ENCODE data around the gene EIF4EBP2. TPM values are rescaled to one million over a fixed set of nuclear protein-coding genes. Genes with fewer than 3 reads are reported as not detected.

EIF4EBP2 gene
- total RNA-seq, 1 donor from 2014 or later, result 41.1 TPM

GRCh38 chr10:70432101-70432500 is 28.2 kb downstream of the EIF4EBP2 start:
- H3K9me3 Mint-ChIP-seq (ENCODE audit: unreplicated experiment), result no peaks in the 10 kb centered on the region
- no peak overlapping the region for H3K4me3 Mint-ChIP-seq (ENCODE audit: unreplicated experiment)
- H3K27ac Mint-ChIP-seq (ENCODE audit: unreplicated experiment), result no peak overlapping the region

GRCh38 chr10:70432561-70433263 is 28.8 kb downstream of the EIF4EBP2 start:
- Mint-ChIP-seq H3K9me3 (ENCODE audit: unreplicated experiment) (no peaks in the 10 kb centered on the region), H3K4me1 (ENCODE audit: unreplicated experiment) (no peaks in the 10 kb centered on the region), H3K27ac (ENCODE audit: unreplicated experiment) (no peak overlapping the region), H3K36me3 (ENCODE audit: unreplicated experiment) (peaks cover 8% of the 10 kb centered on the region), H3K4me3 (ENCODE audit: unreplicated experiment) (no peak overlapping the region), H3K27me3 (ENCODE audit: unreplicated experiment) (no peaks in the 10 kb centered on the region)
- no peak for TF ChIP-seq CTCF (IDR thresholded peaks at IDR 0.05)
- DNase-seq (ENCODE audit: extremely low spot score, unreplicated experiment), result no peak

More at GRCh38 chr10:70432101-70432500, 28.2 kb downstream of the EIF4EBP2 start:
- Mint-ChIP-seq H3K36me3 (ENCODE audit: unreplicated experiment) (peaks cover 8% of the 10 kb centered on the region), H3K4me1 (ENCODE audit: unreplicated experiment) (no peaks in the 10 kb centered on the region), H3K27me3 (ENCODE audit: unreplicated experiment) (no peaks in the 10 kb centered on the region)
- DNase-seq (ENCODE audit: extremely low spot score, unreplicated experiment), result no peak
- no peak for TF ChIP-seq CTCF (IDR thresholded peaks at IDR 0.05)

GRCh38 chr10:70433581-70434280 is 29.8 kb downstream of the EIF4EBP2 start:
- peaks cover 1% of the 10 kb centered on the region for H3K36me3 Mint-ChIP-seq (ENCODE audit: unreplicated experiment)
- H3K4me1 Mint-ChIP-seq (ENCODE audit: unreplicated experiment), result no peaks in the 10 kb centered on the region
- H3K27ac Mint-ChIP-seq (ENCODE audit: unreplicated experiment), result no peak overlapping the region
- H3K4me3 Mint-ChIP-seq (ENCODE audit: unreplicated experiment), result no peak overlapping the region
- TF ChIP-seq CTCF (IDR thresholded peaks at IDR 0.05), result no peak
- DNase-seq (ENCODE audit: extremely low spot score, unreplicated experiment), result no peak
- peaks cover 6% of the 10 kb centered on the region for H3K27me3 Mint-ChIP-seq (ENCODE audit: unreplicated experiment)
- no peaks in the 10 kb centered on the region for H3K9me3 Mint-ChIP-seq (ENCODE audit: unreplicated experiment)

GRCh38 chr10:70435241-70436085 is 31.5 kb downstream of the EIF4EBP2 start:
- TF ChIP-seq CTCF (IDR thresholded peaks at IDR 0.05), result no peak
- Mint-ChIP-seq H3K9me3 (ENCODE audit: unreplicated experiment) (no peaks in the 10 kb centered on the region), H3K36me3 (ENCODE audit: unreplicated experiment) (no peaks in the 10 kb centered on the region), H3K4me3 (ENCODE audit: unreplicated experiment) (no peak overlapping the region), H3K4me1 (ENCODE audit: unreplicated experiment) (peaks cover under 1% of the 10 kb centered on the region), H3K27me3 (ENCODE audit: unreplicated experiment) (peaks cover 17% of the 10 kb centered on the region), H3K27ac (ENCODE audit: unreplicated experiment) (no peak overlapping the region)
- no peak for DNase-seq (ENCODE audit: extremely low spot score, unreplicated experiment)

All from osteocyte (in vitro differentiated cells).